ENCODE data around the gene CPZ.

The CPZ gene

GRCh38 chr4:8559011-8559410 is 33.6 kb upstream of the CPZ start:
- H3K4me3 ChIP-seq (ENCODE audit: low read depth, low read length, poor library complexity, severe bottlenecking), result no peak overlapping the region
- no peak overlapping the region for H3K4me2 ChIP-seq (ENCODE audit: low read length)
- H3K36me3 ChIP-seq (ENCODE audit: insufficient read depth, low read length), result no peaks in the 10 kb centered on the region
- no peaks in the 10 kb centered on the region for H4K20me1 ChIP-seq (ENCODE audit: insufficient read depth, low read length)
- no peak overlapping the region for H3K27ac ChIP-seq (ENCODE audit: low read depth, low read length, poor library complexity, severe bottlenecking)
- H3K4me1 ChIP-seq (ENCODE audit: insufficient read depth, low read length, severe bottlenecking), result no peaks in the 10 kb centered on the region
- H3K79me2 ChIP-seq (ENCODE audit: insufficient read depth, low read length), result no peaks in the 10 kb centered on the region
- no peaks in the 10 kb centered on the region for H3K9me3 ChIP-seq (ENCODE audit: low read length)
- no peak overlapping the region for H3K9ac ChIP-seq (ENCODE audit: low read length)
- no peaks in the 10 kb centered on the region for H3K9me2 ChIP-seq (ENCODE audit: low read depth, low read length)
- H3K27me3 ChIP-seq (ENCODE audit: insufficient read depth, low read length), result no peaks in the 10 kb centered on the region
- TF ChIP-seq EZH2 (IDR thresholded peaks at IDR 0.05; ENCODE audit: borderline replicate concordance, low read length), result no peak
- TF ChIP-seq CTCF (IDR thresholded peaks at IDR 0.05; ENCODE audit: low read length), result no peak
- no peaks in the 10 kb centered on the region for H3F3A ChIP-seq (ENCODE audit: insufficient read depth, low read length)
- H2AFZ ChIP-seq (ENCODE audit: low read length), result no peak overlapping the region

- no peaks in the 10 kb centered on the region for H3K4me1 ChIP-seq (ENCODE audit: insufficient read depth, low read length, severe bottlenecking)
- no peak overlapping the region for H3K9ac ChIP-seq (ENCODE audit: low read length)
Measured at GRCh38 chr4:8559524-8560264, 32.9 kb upstream of the CPZ start.

GRCh38 chr4:8560265-8561047 is 32.1 kb upstream of the CPZ start:
- Histone ChIP-seq H3K4me2 (ENCODE audit: low read length) (no peak overlapping the region), H3K4me3 (ENCODE audit: low read depth, low read length, poor library complexity, severe bottlenecking) (no peak overlapping the region), H3K27ac (ENCODE audit: low read depth, low read length, poor library complexity, severe bottlenecking) (no peak overlapping the region)

More at GRCh38 chr4:8559524-8560264, 32.9 kb upstream of the CPZ start:
- H3K9me2 ChIP-seq (ENCODE audit: low read depth, low read length), result no peaks in the 10 kb centered on the region
- H2AFZ ChIP-seq (ENCODE audit: low read length), result no peak overlapping the region
- no peaks in the 10 kb centered on the region for H3K79me2 ChIP-seq (ENCODE audit: insufficient read depth, low read length)
- H3F3A ChIP-seq (ENCODE audit: insufficient read depth, low read length), result no peaks in the 10 kb centered on the region
- H3K27me3 ChIP-seq (ENCODE audit: insufficient read depth, low read length), result no peaks in the 10 kb centered on the region
- TF ChIP-seq CTCF (IDR thresholded peaks at IDR 0.05; ENCODE audit: low read length) (no peak), EZH2 (IDR thresholded peaks at IDR 0.05; ENCODE audit: borderline replicate concordance, low read length) (no peak)
- H3K36me3 ChIP-seq (ENCODE audit: insufficient read depth, low read length), result no peaks in the 10 kb centered on the region
- H4K20me1 ChIP-seq (ENCODE audit: insufficient read depth, low read length), result no peaks in the 10 kb centered on the region
- no peak overlapping the region for H3K27ac ChIP-seq (ENCODE audit: low read depth, low read length, poor library complexity, severe bottlenecking)
- no peak overlapping the region for H3K4me3 ChIP-seq (ENCODE audit: low read depth, low read length, poor library complexity, severe bottlenecking)
- H3K4me2 ChIP-seq (ENCODE audit: low read length), result no peak overlapping the region
- H3K9me3 ChIP-seq (ENCODE audit: low read length), result no peaks in the 10 kb centered on the region

More at GRCh38 chr4:8560265-8561047, 32.1 kb upstream of the CPZ start:
- Histone ChIP-seq H2AFZ (ENCODE audit: low read length) (no peak overlapping the region), H3K4me1 (ENCODE audit: insufficient read depth, low read length, severe bottlenecking) (no peaks in the 10 kb centered on the region), H3K36me3 (ENCODE audit: insufficient read depth, low read length) (no peaks in the 10 kb centered on the region), H3K9me3 (ENCODE audit: low read length) (no peaks in the 10 kb centered on the region), H3K79me2 (ENCODE audit: insufficient read depth, low read length) (no peaks in the 10 kb centered on the region), H4K20me1 (ENCODE audit: insufficient read depth, low read length) (no peaks in the 10 kb centered on the region), H3F3A (ENCODE audit: insufficient read depth, low read length) (no peaks in the 10 kb centered on the region), H3K9me2 (ENCODE audit: low read depth, low read length) (no peaks in the 10 kb centered on the region), H3K9ac (ENCODE audit: low read length) (no peak overlapping the region), H3K27me3 (ENCODE audit: insufficient read depth, low read length) (no peaks in the 10 kb centered on the region)
- no peak for TF ChIP-seq CTCF (IDR thresholded peaks at IDR 0.05; ENCODE audit: low read length)
- no peak for TF ChIP-seq EZH2 (IDR thresholded peaks at IDR 0.05; ENCODE audit: borderline replicate concordance, low read length)

Measured in OCI-LY1 (cell line).